SU-DHL-6 (cell line): ENCODE measurements around the gene UPF3A.

Experiments
- EZH2phosphoT487 ChIP-seq: fragments of 200-600 bp; sonication (generic), shearing (Covaris generic); conservative IDR thresholded peaks from 2 replicates; pipeline ENCODE4 v1.6.1; 2018; ENCODE audit warnings: mild to moderate bottlenecking, antibody characterized with exemption, low read length, moderate library complexity, mixed read lengths
- TF ChIP-seq, protein P1 (sequence below): fragments of 200-600 bp; sonication (generic); IDR thresholded peaks from one replicate; pipeline ENCODE4 v1.5.1; 2017; ENCODE audit warnings: antibody characterized with exemption, mild to moderate bottlenecking, low read length, moderate library complexity; ENCODE audit not compliant: insufficient read depth, poor library complexity, severe bottlenecking

DNA sequence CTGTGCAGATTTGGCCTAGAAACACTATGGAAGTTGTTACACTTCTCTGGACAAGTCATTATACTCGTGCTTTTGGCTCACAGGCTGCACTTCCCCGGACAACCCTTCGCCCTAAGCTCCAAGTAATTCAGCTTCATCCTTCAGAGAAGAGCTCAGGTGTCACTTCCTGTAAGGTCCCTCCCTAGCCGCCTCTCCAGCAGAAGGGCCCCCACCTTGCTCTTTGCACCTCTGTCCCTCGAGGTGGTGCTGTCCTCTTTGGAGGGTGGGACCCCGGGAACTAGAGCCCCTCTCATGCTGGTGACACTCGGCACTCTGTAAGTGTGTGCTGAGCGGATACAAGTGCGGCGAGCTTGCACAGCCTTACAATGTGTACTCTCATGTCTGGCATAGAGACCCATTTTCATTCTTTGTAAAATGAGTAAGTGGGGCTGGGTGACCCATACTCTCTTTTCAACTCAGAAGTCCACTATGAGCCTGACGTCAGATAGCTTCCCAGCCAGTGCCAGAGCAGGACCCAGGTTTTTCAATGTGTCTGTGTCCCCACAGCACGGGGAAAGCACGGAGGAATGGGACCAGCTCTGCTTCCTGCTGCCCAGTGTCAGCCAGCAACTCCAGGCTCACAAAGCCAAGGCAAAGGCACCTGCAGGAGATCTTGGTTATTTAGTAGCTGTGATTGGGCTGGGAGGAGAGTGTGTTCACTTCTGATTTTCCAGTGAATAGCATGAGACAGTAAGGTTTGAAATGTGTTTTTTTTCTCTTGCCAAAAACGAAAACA, 59.8 kb downstream of the UPF3A start:
- TF ChIP-seq, protein P1, sequence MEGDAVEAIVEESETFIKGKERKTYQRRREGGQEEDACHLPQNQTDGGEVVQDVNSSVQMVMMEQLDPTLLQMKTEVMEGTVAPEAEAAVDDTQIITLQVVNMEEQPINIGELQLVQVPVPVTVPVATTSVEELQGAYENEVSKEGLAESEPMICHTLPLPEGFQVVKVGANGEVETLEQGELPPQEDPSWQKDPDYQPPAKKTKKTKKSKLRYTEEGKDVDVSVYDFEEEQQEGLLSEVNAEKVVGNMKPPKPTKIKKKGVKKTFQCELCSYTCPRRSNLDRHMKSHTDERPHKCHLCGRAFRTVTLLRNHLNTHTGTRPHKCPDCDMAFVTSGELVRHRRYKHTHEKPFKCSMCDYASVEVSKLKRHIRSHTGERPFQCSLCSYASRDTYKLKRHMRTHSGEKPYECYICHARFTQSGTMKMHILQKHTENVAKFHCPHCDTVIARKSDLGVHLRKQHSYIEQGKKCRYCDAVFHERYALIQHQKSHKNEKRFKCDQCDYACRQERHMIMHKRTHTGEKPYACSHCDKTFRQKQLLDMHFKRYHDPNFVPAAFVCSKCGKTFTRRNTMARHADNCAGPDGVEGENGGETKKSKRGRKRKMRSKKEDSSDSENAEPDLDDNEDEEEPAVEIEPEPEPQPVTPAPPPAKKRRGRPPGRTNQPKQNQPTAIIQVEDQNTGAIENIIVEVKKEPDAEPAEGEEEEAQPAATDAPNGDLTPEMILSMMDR: no peak
- TF ChIP-seq EZH2phosphoT487: no peak
